HepG2 (cell line): Measurements from ENCODE around the gene HMGN4. TPM values are rescaled to one million over a fixed set of nuclear protein-coding genes. Genes with fewer than 3 reads are reported as not detected.

Source experiments
- CBX2 ChIP-seq, 2 experiments: fragments of 200-600 bp in 1 of 2; sonication (generic); formaldehyde crosslinking in 1 of 2; IDR thresholded peaks; 2 replicates each; pipeline versions ENCODE4 v1.7.0 to v1.8.1; 2018 to 2022; ENCODE audit warnings: low read depth in 2 of 2, low read length in 1 of 2, mild to moderate bottlenecking in 1 of 2, missing genetic modification reagents in 1 of 2
- HDAC1 ChIP-seq: sonication (generic); formaldehyde crosslinking; IDR thresholded peaks from 2 replicates; pipeline ENCODE4 v1.5.1; 2020; ENCODE audit warnings: mild to moderate bottlenecking, missing genetic modification reagents
- JARID2 ChIP-seq: sonication (generic); formaldehyde crosslinking; IDR thresholded peaks from 2 replicates; pipeline ENCODE4 v1.8.1; 2023; ENCODE audit warnings: missing genetic modification reagents, inconsistent platforms; ENCODE audit not compliant: insufficient replicate concordance
- JDP2 ChIP-seq: sonication (generic); formaldehyde crosslinking; IDR thresholded peaks from 2 replicates; pipeline ENCODE4 v1.8.1; 2022; ENCODE audit warnings: missing genetic modification reagents, borderline replicate concordance
- KAT2B ChIP-seq: fragments of 150-350 bp; IDR thresholded peaks from 2 replicates; pipeline ENCODE4 v1.6.1; 2014; ENCODE audit warnings: low read depth, low read length, borderline replicate concordance
- PHB2 ChIP-seq: fragments of 450-650 bp; IDR thresholded peaks from 2 replicates; pipeline ENCODE4 v1.6.1; 2018; ENCODE audit not compliant: partially characterized antibody
- PLRG1 ChIP-seq: fragments of 450-650 bp; conservative IDR thresholded peaks from 2 replicates; pipeline ENCODE4 v1.6.1; 2016
- POLR2AphosphoS5 ChIP-seq: IDR thresholded peaks from 2 replicates; pipeline ENCODE4 v1.6.1; 2012; ENCODE audit warnings: low read depth, low read length
- YEATS4 ChIP-seq: sonication (generic); formaldehyde crosslinking; IDR thresholded peaks from 2 replicates; pipeline ENCODE4 v1.4.0; 2020; ENCODE audit warnings: missing genetic modification reagents, borderline replicate concordance
- YY1 ChIP-seq: IDR thresholded peaks from 2 replicates; pipeline ENCODE4 v1.6.1; 2011; ENCODE audit warnings: low read length, low read depth, moderate library complexity, mild to moderate bottlenecking; ENCODE audit not compliant: insufficient read depth, insufficient replicate concordance
- ZIK1 ChIP-seq: sonication (generic); formaldehyde crosslinking; IDR thresholded peaks from 2 replicates; pipeline ENCODE4 v1.5.0; 2020; ENCODE audit warnings: mild to moderate bottlenecking, low read depth, missing genetic modification reagents, borderline replicate concordance
- ZNF101 ChIP-seq: sonication (generic); formaldehyde crosslinking; IDR thresholded peaks from 2 replicates; pipeline ENCODE4 v1.4.0; 2020; ENCODE audit warnings: mild to moderate bottlenecking, low read depth, missing genetic modification reagents, borderline replicate concordance
- ZNF550 ChIP-seq: sonication (generic); formaldehyde crosslinking; IDR thresholded peaks from 2 replicates; pipeline ENCODE4 v1.4.0; 2020; ENCODE audit warnings: mild to moderate bottlenecking, missing genetic modification reagents, borderline replicate concordance
- ZNF605 ChIP-seq: sonication (generic); formaldehyde crosslinking; IDR thresholded peaks from 2 replicates; pipeline ENCODE4 v1.8.0; 2022; ENCODE audit warnings: mild to moderate bottlenecking, missing genetic modification reagents
- polyA plus RNA-seq, 8 experiments: library from polyadenylated mRNA; depleted of rRNA in 3 of 8; stranded (reverse) in 7 of 8; unstranded in 1 of 8; fragments of >200 nt; fragmentation: Illumina TruSeq in 4 of 8; extraction: Trizol in 4 of 8; gene quantifications; 2 replicates each; pipeline versions ENCODE4 v1.2.1 to v1.2.3, GENCODE V29; 2011 to 2016; ENCODE audit warnings: low read depth in 4 of 8, missing spikeins in 1 of 8, mixed read lengths in 1 of 8; ENCODE audit not compliant: insufficient read depth in 1 of 8
- total RNA-seq, 5 experiments: library from RNA; depleted of rRNA; stranded (reverse); fragments of >200 nt; fragmentation: Illumina TruSeq; extraction: Trizol; gene quantifications; 2 replicates each; pipeline ENCODE4 v1.2.3, GENCODE V29; 2016; ENCODE audit warnings: low read depth in 1 of 5
- TF ChIP-seq, protein P1 (sequence below): sonication (generic); formaldehyde crosslinking; IDR thresholded peaks from 2 replicates; pipeline ENCODE4 v1.4.0; 2020; ENCODE audit warnings: mild to moderate bottlenecking, low read depth, missing genetic modification reagents
- TF ChIP-seq, protein P2 (sequence below): sonication (generic); formaldehyde crosslinking; IDR thresholded peaks from 2 replicates; pipeline ENCODE4 v1.5.1; 2020; ENCODE audit warnings: mild to moderate bottlenecking, missing genetic modification reagents, moderate library complexity
- TF ChIP-seq, protein P3 (sequence below): sonication (generic); formaldehyde crosslinking; conservative IDR thresholded peaks from 2 replicates; pipeline ENCODE4 v1.4.0; 2020; ENCODE audit warnings: missing genetic modification reagents
- TF ChIP-seq, protein P4 (sequence below): sonication (generic); formaldehyde crosslinking; IDR thresholded peaks from 2 replicates; pipeline ENCODE4 v1.5.0; 2020; ENCODE audit warnings: mild to moderate bottlenecking, missing genetic modification reagents

The HMGN4 gene
- total and polyA plus RNA-seq, 2 of the 13 experiments (the other 11 are each of a cell fraction or from before 2014, with no cell fraction given), result 39.9 to 52.1 TPM

DNA sequence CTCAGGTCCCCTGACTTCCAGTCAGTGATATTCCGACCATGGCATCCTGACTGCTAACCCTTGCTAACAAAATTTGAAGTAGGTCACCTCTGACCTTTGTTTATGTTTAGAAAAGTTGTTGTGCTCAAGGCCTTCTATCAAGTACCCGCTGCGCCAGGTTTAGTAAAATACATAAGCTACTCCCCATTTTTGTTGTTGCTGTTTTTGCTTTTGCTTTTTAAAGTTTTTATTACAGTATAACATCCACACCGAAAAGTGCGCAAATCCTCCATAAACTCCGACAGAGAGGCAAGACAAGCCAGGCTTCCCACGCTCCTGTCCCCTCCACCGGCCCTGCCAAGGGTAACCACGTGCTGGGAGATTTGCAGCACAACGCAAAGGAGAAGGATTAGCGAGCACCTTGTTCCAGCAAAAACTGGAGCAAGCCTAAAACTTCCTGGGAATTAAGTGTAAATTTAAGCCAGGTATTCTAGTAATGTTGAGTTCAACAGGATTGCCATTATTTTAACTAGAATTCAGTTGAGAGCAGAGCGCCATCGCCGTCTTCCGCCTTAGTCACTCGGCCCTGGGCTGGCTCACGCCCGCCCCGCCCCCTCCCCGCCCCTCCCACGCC is 17.8 kb upstream of the HMGN4 start (continued):
- TF ChIP-seq, protein P1, sequence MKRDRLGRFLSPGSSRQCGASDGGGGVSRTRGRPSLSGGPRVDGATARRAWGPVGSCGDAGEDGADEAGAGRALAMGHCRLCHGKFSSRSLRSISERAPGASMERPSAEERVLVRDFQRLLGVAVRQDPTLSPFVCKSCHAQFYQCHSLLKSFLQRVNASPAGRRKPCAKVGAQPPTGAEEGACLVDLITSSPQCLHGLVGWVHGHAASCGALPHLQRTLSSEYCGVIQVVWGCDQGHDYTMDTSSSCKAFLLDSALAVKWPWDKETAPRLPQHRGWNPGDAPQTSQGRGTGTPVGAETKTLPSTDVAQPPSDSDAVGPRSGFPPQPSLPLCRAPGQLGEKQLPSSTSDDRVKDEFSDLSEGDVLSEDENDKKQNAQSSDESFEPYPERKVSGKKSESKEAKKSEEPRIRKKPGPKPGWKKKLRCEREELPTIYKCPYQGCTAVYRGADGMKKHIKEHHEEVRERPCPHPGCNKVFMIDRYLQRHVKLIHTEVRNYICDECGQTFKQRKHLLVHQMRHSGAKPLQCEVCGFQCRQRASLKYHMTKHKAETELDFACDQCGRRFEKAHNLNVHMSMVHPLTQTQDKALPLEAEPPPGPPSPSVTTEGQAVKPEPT (CRISPR knock-in tag), result no peak
- TF ChIP-seq POLR2AphosphoS5 (peak; percentile 88), HDAC1 (CRISPR knock-in tag) (peak; percentile 9; the same call in 1 of the 2 replicates), CBX2 (IDR thresholded peaks at IDR 0.05; ENCODE audit: low read depth, low read length) (no peak), CBX2 (CRISPR knock-in tag; IDR thresholded peaks at IDR 0.05; ENCODE audit: low read depth) (no peak), JARID2 (CRISPR knock-in tag) (no peak), ZNF101 (no peak), KAT2B (no peak), JDP2 (CRISPR knock-in tag) (no peak), PHB2 (no peak), YEATS4 (CRISPR knock-in tag) (no peak; the same call in 1 of the 2 replicates), ZNF550 (no peak), ZNF605 (CRISPR knock-in tag) (no peak), PLRG1 (no peak), ZIK1 (CRISPR knock-in tag) (no peak; the same call in 1 of the 2 replicates), YY1 (no peak)
- TF ChIP-seq, protein P2, sequence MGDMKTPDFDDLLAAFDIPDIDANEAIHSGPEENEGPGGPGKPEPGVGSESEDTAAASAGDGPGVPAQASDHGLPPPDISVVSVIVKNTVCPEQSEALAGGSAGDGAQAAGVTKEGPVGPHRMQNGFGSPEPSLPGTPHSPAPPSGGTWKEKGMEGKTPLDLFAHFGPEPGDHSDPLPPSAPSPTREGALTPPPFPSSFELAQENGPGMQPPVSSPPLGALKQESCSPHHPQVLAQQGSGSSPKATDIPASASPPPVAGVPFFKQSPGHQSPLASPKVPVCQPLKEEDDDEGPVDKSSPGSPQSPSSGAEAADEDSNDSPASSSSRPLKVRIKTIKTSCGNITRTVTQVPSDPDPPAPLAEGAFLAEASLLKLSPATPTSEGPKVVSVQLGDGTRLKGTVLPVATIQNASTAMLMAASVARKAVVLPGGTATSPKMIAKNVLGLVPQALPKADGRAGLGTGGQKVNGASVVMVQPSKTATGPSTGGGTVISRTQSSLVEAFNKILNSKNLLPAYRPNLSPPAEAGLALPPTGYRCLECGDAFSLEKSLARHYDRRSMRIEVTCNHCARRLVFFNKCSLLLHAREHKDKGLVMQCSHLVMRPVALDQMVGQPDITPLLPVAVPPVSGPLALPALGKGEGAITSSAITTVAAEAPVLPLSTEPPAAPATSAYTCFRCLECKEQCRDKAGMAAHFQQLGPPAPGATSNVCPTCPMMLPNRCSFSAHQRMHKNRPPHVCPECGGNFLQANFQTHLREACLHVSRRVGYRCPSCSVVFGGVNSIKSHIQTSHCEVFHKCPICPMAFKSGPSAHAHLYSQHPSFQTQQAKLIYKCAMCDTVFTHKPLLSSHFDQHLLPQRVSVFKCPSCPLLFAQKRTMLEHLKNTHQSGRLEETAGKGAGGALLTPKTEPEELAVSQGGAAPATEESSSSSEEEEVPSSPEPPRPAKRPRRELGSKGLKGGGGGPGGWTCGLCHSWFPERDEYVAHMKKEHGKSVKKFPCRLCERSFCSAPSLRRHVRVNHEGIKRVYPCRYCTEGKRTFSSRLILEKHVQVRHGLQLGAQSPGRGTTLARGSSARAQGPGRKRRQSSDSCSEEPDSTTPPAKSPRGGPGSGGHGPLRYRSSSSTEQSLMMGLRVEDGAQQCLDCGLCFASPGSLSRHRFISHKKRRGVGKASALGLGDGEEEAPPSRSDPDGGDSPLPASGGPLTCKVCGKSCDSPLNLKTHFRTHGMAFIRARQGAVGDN (CRISPR knock-in tag), result peak; percentile 90
- TF ChIP-seq, protein P3, sequence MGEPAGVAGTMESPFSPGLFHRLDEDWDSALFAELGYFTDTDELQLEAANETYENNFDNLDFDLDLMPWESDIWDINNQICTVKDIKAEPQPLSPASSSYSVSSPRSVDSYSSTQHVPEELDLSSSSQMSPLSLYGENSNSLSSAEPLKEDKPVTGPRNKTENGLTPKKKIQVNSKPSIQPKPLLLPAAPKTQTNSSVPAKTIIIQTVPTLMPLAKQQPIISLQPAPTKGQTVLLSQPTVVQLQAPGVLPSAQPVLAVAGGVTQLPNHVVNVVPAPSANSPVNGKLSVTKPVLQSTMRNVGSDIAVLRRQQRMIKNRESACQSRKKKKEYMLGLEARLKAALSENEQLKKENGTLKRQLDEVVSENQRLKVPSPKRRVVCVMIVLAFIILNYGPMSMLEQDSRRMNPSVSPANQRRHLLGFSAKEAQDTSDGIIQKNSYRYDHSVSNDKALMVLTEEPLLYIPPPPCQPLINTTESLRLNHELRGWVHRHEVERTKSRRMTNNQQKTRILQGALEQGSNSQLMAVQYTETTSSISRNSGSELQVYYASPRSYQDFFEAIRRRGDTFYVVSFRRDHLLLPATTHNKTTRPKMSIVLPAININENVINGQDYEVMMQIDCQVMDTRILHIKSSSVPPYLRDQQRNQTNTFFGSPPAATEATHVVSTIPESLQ (CRISPR knock-in tag), result no peak
- TF ChIP-seq, protein P4, sequence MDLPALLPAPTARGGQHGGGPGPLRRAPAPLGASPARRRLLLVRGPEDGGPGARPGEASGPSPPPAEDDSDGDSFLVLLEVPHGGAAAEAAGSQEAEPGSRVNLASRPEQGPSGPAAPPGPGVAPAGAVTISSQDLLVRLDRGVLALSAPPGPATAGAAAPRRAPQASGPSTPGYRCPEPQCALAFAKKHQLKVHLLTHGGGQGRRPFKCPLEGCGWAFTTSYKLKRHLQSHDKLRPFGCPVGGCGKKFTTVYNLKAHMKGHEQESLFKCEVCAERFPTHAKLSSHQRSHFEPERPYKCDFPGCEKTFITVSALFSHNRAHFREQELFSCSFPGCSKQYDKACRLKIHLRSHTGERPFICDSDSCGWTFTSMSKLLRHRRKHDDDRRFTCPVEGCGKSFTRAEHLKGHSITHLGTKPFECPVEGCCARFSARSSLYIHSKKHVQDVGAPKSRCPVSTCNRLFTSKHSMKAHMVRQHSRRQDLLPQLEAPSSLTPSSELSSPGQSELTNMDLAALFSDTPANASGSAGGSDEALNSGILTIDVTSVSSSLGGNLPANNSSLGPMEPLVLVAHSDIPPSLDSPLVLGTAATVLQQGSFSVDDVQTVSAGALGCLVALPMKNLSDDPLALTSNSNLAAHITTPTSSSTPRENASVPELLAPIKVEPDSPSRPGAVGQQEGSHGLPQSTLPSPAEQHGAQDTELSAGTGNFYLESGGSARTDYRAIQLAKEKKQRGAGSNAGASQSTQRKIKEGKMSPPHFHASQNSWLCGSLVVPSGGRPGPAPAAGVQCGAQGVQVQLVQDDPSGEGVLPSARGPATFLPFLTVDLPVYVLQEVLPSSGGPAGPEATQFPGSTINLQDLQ (CRISPR knock-in tag), result no peak; the same call in 1 of the 2 replicates
